PC-3 (cell line): ENCODE data around the gene PREX1. TPM values are rescaled to one million over a fixed set of nuclear protein-coding genes. Genes with fewer than 3 reads are reported as not detected.

Experiments
- ATAC-seq: fragments of 200-7000 bp; cut with Tn5 transposase; 2 replicates; pipeline ENCODE4 v1.9.1; 2020; ENCODE audit warnings: mild to moderate bottlenecking, moderate library complexity
- BruUV-seq: library from RNA; stranded (reverse); fragments of 400-500 nt; replicated peaks from 2 replicates; lab custom pipeline; 2021; lab: Mats Ljungman, UMichigan
- CTCF ChIA-PET: fragments of 300-600 bp; sonication (Branson Sonifier 250); formaldehyde crosslinking; loops from one replicate; lab custom pipeline; 2022; ENCODE audit warnings: antibody characterized with exemption; lab: Charles Lee
- POLR2A ChIA-PET: fragments of 300-600 bp; sonication (Branson Sonifier 250); formaldehyde crosslinking; loops from one replicate; lab custom pipeline; 2022; ENCODE audit warnings: antibody characterized with exemption; ENCODE audit not compliant: unreplicated experiment; lab: Charles Lee
- DNase-seq: peaks from one replicate; pipeline ENCODE4 v3.0.0-alpha.2; 2015
- H2AFZ ChIP-seq: fragments of 300-600 bp; sonication (generic); 2 replicates; pipeline ENCODE4 v1.6.0; 2016; ENCODE audit warnings: antibody characterized with exemption, low read length
- H3F3A ChIP-seq: fragments of 300-600 bp; sonication (generic); one replicate; pipeline ENCODE4 v1.6.0; 2017; ENCODE audit warnings: antibody characterized with exemption, low read length, control low read depth, mild to moderate bottlenecking; ENCODE audit not compliant: unreplicated experiment
- H3K27ac ChIP-seq: fragments of 300-600 bp; sonication (generic); 2 replicates; pipeline ENCODE4 v1.5.1; 2016; ENCODE audit warnings: mild to moderate bottlenecking, low read length
- H3K27me3 ChIP-seq: fragments of 300-600 bp; sonication (generic); 2 replicates; pipeline ENCODE4 v1.6.1; 2016; ENCODE audit warnings: low read length, mixed read lengths
- H3K36me3 ChIP-seq: fragments of 300-600 bp; sonication (generic); 2 replicates; pipeline ENCODE4 v1.6.1; 2016; ENCODE audit warnings: low read depth, mixed run types, low read length, mixed read lengths
- H3K4me1 ChIP-seq: fragments of 300-600 bp; sonication (generic); 2 replicates; pipeline ENCODE4 v1.5.1; 2016; ENCODE audit warnings: low read length; ENCODE audit not compliant: insufficient read depth
- H3K4me2 ChIP-seq: fragments of 300-600 bp; sonication (generic); 2 replicates; pipeline ENCODE4 v1.6.0; 2016; ENCODE audit warnings: low read length
- H3K4me3 ChIP-seq: fragments of 300-600 bp; sonication (generic); 2 replicates; pipeline ENCODE4 v1.5.1; 2016; ENCODE audit warnings: mild to moderate bottlenecking, low read length, mixed read lengths
- H3K79me2 ChIP-seq: fragments of 300-600 bp; sonication (generic); 2 replicates; pipeline ENCODE4 v1.6.1; 2017; ENCODE audit warnings: low read length, mixed read lengths
- H3K9ac ChIP-seq: fragments of 300-600 bp; sonication (generic); 2 replicates; pipeline ENCODE4 v1.6.0; 2016; ENCODE audit warnings: mild to moderate bottlenecking, low read length
- H3K9me2 ChIP-seq: fragments of 300-600 bp; sonication (generic); replicated peaks from 2 replicates; pipeline ENCODE4 v1.6.1; 2016; ENCODE audit warnings: mixed run types, low read length, mixed read lengths
- H3K9me3 ChIP-seq: fragments of 300-600 bp; sonication (generic); 2 replicates; pipeline ENCODE4 v1.6.1; 2016; ENCODE audit warnings: low read length, mixed read lengths
- H4K20me1 ChIP-seq: fragments of 300-600 bp; sonication (generic); 2 replicates; pipeline ENCODE4 v1.6.1; 2016; ENCODE audit warnings: low read length, mixed read lengths
- EZH2 ChIP-seq: fragments of 300-600 bp; sonication (generic); IDR thresholded peaks from one replicate; pipeline ENCODE4 v1.6.1; 2017; ENCODE audit warnings: antibody characterized with exemption, mild to moderate bottlenecking, low read length; ENCODE audit not compliant: unreplicated experiment
- EZH2phosphoT487 ChIP-seq: fragments of 300-600 bp; sonication (generic); IDR thresholded peaks from 2 replicates; pipeline ENCODE4 v1.6.1; 2018; ENCODE audit warnings: mild to moderate bottlenecking, antibody characterized with exemption, low read length, borderline replicate concordance
- intact Hi-C: fragments of 100-400 bp; cut with micrococcal nuclease; formaldehyde crosslinking; loops from 2 replicates; pipeline ENCODE4 v1.9.0; 2023
- total RNA-seq: library from RNA; depleted of rRNA; stranded (reverse); fragments of >200 nt; gene quantifications from 2 replicates; pipeline ENCODE4 v1.2.3, GENCODE V29; 2014
- TF ChIP-seq, protein P1 (sequence below): fragments of 300-600 bp; sonication (generic); conservative IDR thresholded peaks from 2 replicates; pipeline ENCODE4 v1.5.1; 2017; ENCODE audit warnings: antibody characterized with exemption, low read depth, mild to moderate bottlenecking, low read length

Gene PREX1
- total RNA-seq, 1 experiment from 2014 or later, result 22.1 TPM

DNA sequence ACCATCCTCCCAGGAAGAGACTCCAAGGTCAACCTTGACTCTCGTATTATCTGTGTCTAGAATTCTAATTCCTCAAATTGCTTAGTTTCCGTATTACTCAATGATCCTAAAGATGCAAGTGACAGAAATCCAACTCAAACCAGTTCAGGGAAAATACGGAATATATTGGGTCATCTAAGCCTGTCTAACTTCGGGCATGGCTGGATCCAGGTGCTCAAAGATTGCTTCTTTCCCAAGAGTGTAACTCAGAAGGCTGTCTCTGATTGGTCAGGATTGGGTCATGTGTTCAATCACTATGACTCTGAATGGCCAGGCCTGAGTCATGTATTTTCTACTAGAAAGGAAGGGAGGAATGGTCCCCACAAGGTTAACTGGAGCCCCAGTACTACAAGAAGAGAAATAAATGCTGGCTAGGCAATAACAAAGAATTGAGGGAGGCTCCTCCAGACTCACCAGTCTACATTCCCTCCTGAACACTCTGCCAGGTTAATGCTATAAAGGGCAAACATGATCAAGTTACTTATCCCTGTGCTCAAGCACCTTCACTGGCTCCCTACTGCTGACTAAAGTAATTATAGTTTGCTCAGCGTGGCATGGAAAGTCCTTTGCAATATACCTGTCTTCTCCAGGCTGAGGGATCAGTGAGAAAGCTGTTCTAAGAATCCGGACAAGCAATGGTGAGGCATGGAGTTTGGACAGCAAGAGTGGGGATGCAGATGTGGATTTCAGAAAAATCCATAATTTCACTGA is 15.4 kb upstream of the PREX1 start:
- POLR2A ChIA-PET, result no interaction called here

DNA sequence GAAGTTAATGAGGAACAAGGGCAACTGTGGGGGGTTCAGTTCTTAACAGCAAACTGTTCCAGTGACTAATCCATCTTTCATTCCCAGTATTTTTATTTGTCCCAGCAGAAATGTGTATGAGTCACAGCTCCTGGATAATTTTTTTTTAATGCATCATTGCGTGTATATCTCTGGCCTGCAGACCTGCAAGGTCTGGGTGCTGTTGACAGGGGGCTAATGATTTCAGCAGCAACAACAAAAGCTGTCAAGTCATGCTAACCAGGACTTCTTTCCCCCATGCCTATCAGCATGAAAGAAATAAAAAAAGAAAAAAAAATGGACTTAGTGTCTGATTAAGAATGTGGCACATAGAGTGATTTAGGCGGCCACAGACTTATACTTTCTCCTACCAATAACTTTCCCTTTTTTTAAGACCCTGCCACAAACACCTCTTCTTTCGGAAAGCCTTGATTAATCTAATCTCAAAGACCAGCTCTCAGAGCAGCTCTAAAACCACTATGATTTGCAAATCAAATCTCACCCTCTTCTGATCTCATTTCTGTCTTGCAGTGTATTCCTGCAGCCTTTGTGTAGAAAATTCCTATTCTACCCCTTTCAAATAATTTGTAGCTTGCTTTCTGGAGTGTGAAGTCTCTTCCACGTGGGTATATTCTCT is 14.2 kb upstream of the PREX1 start:
- no TSS peak for BruUV-seq
- H3F3A ChIP-seq, result no peaks in the 10 kb centered on the region
- TF ChIP-seq EZH2 (no peak), EZH2phosphoT487 (no peak)
- TF ChIP-seq, protein P1, sequence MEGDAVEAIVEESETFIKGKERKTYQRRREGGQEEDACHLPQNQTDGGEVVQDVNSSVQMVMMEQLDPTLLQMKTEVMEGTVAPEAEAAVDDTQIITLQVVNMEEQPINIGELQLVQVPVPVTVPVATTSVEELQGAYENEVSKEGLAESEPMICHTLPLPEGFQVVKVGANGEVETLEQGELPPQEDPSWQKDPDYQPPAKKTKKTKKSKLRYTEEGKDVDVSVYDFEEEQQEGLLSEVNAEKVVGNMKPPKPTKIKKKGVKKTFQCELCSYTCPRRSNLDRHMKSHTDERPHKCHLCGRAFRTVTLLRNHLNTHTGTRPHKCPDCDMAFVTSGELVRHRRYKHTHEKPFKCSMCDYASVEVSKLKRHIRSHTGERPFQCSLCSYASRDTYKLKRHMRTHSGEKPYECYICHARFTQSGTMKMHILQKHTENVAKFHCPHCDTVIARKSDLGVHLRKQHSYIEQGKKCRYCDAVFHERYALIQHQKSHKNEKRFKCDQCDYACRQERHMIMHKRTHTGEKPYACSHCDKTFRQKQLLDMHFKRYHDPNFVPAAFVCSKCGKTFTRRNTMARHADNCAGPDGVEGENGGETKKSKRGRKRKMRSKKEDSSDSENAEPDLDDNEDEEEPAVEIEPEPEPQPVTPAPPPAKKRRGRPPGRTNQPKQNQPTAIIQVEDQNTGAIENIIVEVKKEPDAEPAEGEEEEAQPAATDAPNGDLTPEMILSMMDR, result no peak
- no peaks in the 10 kb centered on the region for H3K36me3 ChIP-seq
- no peaks in the 10 kb centered on the region for H4K20me1 ChIP-seq
- peak overlapping the region; percentile 74 for H3K4me2 ChIP-seq
- ChIA-PET CTCF (no interaction called here), POLR2A (interaction anchor here (0.6 kb wide), 2 partner anchors 12 to 19 kb away, joined by 4 read pairs; no protein-coding TSS in a partner anchor)
- ATAC-seq (peak; percentile 83), DNase-seq (peak; percentile 95)
- H3K27ac ChIP-seq, result peak overlapping the region; percentile 30
- intact Hi-C loops, result no loop called here
- peaks cover 40% of the 10 kb centered on the region for H3K4me1 ChIP-seq
- no peaks in the 10 kb centered on the region for H3K79me2 ChIP-seq
- H3K27me3 ChIP-seq, result no peaks in the 10 kb centered on the region
- no peaks in the 10 kb centered on the region for H3K9me3 ChIP-seq
- H2AFZ ChIP-seq, result no peak overlapping the region
- H3K9me2 ChIP-seq, result no peaks in the 10 kb centered on the region
- H3K4me3 ChIP-seq, result no peak overlapping the region; the same call in 1 of the 2 replicates
- no peak overlapping the region for H3K9ac ChIP-seq

More for the DNA sequence above, 15.4 kb upstream of the PREX1 start:
- no peaks in the 10 kb centered on the region for H4K20me1 ChIP-seq
- BruUV-seq, result no TSS peak
- no peak overlapping the region for H3K27ac ChIP-seq
- no peak overlapping the region for H3K9ac ChIP-seq
- ATAC-seq (no peak), DNase-seq (peak; percentile 35)
- H3K9me2 ChIP-seq, result no peaks in the 10 kb centered on the region
- H3K4me3 ChIP-seq, result no peak overlapping the region
- H3K4me1 ChIP-seq, result peaks cover 41% of the 10 kb centered on the region
- H3K79me2 ChIP-seq, result no peaks in the 10 kb centered on the region
- no peak overlapping the region for H3K4me2 ChIP-seq
- TF ChIP-seq EZH2 (no peak), EZH2phosphoT487 (no peak)
- TF ChIP-seq, protein P1, result no peak
- CTCF ChIA-PET, result no interaction called here
- intact Hi-C loops, result no loop called here
- no peaks in the 10 kb centered on the region for H3K36me3 ChIP-seq
- H3K27me3 ChIP-seq, result no peaks in the 10 kb centered on the region
- no peaks in the 10 kb centered on the region for H3K9me3 ChIP-seq
- no peaks in the 10 kb centered on the region for H3F3A ChIP-seq
- no peak overlapping the region for H2AFZ ChIP-seq
